Skin epidermis (tissue), 12 donors: ENCODE measurements around the gene STRA6.

ENCODE experiments used
- H3K27ac ChIP-seq, 21 experiments: fragments of 200-600 bp; sonication (generic) in 11 of 21; one replicate each; pipeline ENCODE4 v1.5.0; 2020; ENCODE audit warnings: mild to moderate bottlenecking in 3 of 21, inconsistent platforms in 2 of 21, moderate library complexity in 2 of 21
- H3K4me3 ChIP-seq, 7 experiments: fragments of 200-600 bp; sonication (generic) in 2 of 7; one replicate each; pipeline ENCODE4 v1.5.0; 2020; ENCODE audit warnings: inconsistent platforms in 2 of 7, mild to moderate bottlenecking in 2 of 7, moderate library complexity in 1 of 7

Gene STRA6

DNA sequence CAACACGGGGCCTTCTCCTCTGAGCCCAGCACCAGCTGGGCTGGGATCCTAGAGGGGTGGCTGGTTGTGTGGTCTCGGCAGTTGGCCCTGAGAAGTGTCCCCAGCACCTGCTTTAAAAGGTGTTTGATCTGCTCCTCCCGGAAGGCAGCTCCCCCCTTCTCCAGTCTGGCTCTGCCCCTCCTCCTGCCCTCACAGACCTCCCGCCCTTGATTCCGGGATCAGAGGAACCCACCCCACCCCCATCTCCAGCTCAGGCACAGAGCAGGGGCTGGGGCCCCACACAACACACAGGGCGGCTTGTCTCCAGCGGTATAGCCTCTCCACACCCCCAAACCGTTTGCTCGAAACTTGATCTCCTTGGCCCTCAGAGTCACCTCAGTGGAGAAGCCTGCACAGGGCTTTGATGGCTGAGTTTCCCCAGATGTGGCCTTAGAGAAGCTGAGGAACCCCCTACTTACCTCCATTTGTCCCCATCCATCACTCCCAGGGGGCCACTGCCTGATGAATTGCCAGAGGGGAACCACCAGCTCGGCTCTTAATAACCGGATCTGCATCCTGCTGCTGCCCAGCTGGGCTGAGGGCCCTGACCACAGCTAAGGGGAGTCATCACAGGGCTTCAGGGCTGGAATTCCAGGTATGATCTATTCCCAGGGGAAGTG is 6.4 kb upstream of the STRA6 start:
- H3K4me3 ChIP-seq: no peak overlapping the region
- H3K27ac ChIP-seq: no peak overlapping the region

- Histone ChIP-seq H3K4me3 (no peak overlapping the region), H3K27ac (no peak overlapping the region)
Observed at GRCh38 chr15:74208496-74208895, 5.9 kb upstream of the STRA6 start.

- Histone ChIP-seq H3K4me3 (no peak overlapping the region), H3K27ac (no peak overlapping the region)
Observed at GRCh38 chr15:74207652-74208440, 5.3 kb upstream of the STRA6 start.

GRCh38 chr15:74206801-74207281 is 4.3 kb upstream of the STRA6 start:
- no peak overlapping the region for H3K27ac ChIP-seq

GRCh38 chr15:74205582-74205947 is 3.0 kb upstream of the STRA6 start:
- no peak overlapping the region for H3K4me3 ChIP-seq

More at GRCh38 chr15:74206801-74207281, 4.3 kb upstream of the STRA6 start:
- no peak overlapping the region for H3K4me3 ChIP-seq

GRCh38 chr15:74203914-74204431 is 1.4 kb upstream of the STRA6 start:
- no peak overlapping the region for H3K27ac ChIP-seq

More at GRCh38 chr15:74205582-74205947, 3.0 kb upstream of the STRA6 start:
- H3K27ac ChIP-seq: no peak overlapping the region

DNA sequence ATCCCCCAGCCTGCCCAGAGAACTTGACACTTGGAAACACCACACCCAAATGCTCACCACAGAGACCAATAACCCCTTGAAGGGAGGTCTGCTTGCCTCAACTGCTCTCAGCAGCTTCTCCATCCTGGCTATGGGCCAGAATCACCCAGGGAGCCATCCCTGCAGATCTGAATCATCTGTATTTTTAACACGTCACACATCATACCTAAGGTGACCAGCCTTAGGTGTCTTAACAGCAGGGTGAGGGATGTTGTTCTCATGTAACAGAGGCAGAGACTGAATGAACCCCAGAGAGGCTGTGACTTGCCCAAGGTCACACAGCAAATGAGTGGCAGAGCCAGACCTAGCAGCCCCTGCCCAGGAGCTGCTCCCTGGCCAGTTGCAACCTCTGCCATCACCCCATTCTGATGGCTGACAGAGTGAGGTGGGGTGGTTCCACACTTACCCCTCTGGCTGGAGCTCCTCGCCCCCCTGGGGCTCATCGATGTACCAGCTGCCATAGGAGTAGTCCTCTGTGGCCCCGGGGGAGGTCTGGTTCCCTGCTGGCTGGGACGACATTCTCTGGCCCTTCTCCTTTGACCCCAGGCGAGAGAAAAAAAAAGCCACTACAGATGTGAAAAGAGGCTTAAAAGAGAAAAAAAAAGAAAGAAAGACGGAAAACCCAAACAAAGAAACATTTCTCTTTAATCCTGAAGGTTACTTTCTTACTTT is 722 bp downstream of the STRA6 start:
- Histone ChIP-seq H3K27ac (peak overlapping the region in 4 of 21 experiments; percentile 16 to 82 (median 48)), H3K4me3 (no peak overlapping the region)

More at GRCh38 chr15:74203914-74204431, 1.4 kb upstream of the STRA6 start:
- H3K4me3 ChIP-seq: no peak overlapping the region

DNA sequence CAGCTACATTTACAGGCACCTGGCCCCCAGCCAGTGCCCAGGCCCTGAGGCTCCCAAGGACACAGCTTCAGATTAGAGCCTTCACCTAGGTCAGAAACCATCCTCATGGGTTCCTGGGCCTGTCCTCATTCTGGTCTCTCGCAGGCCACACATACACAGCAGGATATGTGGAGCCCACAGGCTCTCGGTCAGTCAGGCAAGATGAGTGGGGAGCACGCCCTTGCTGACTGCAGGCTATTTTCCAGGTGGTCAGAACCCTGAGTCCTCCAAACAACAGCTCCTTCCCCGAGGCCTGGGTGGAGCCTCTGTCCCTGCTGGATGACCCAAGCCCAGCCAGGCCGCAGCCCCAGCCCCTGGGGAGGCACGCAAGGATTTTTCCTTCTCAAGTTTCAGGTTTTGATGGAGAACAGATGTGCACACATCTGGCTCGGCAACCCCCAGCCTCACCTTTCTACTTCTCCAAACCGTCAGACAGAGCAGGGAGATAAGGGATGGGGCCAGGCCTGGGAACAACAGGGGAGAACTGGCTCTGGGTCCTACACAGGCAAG is 1.6 kb downstream of the STRA6 start:
- Histone ChIP-seq H3K4me3 (no peak overlapping the region), H3K27ac (peak overlapping the region in 4 of 21 experiments; percentile 29 to 82 (median 43))

GRCh38 chr15:74200412-74200815 is 2.2 kb downstream of the STRA6 start:
- peak overlapping the region in 1 of 21 experiments; percentile 82 for H3K27ac ChIP-seq

DNA sequence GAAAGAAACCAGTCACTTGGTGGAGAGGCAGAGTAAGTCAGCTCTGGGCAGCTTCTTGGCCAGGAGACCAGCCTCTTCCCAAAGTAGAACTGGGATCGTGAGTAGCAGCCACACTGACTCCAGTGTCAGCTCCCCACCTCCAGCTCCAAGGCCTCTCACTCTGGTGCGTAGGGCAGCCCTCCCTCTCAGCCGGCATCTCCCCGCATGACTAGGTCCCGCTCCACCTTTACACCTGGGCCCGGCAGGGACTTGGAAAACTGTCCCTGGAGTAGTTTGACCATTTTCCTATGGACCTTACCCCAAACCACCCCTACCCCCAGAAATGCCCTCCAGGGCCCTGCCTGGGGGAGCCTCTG is 3.3 kb downstream of the STRA6 start:
- Histone ChIP-seq H3K4me3 (no peak overlapping the region), H3K27ac (peak overlapping the region in 1 of 21 experiments; percentile 82)

More at GRCh38 chr15:74200412-74200815, 2.2 kb downstream of the STRA6 start:
- H3K4me3 ChIP-seq: no peak overlapping the region

GRCh38 chr15:74197176-74197965 is 5.2 kb downstream of the STRA6 start:
- Histone ChIP-seq H3K4me3 (no peak overlapping the region), H3K27ac (peak overlapping the region in 3 of 21 experiments; percentile 14 to 57 (median 25))

- Histone ChIP-seq H3K4me3 (no peak overlapping the region), H3K27ac (peak overlapping the region in 2 of 21 experiments; percentile 14 to 57)
Observed at GRCh38 chr15:74196175-74196574, 6.4 kb downstream of the STRA6 start.

DNA sequence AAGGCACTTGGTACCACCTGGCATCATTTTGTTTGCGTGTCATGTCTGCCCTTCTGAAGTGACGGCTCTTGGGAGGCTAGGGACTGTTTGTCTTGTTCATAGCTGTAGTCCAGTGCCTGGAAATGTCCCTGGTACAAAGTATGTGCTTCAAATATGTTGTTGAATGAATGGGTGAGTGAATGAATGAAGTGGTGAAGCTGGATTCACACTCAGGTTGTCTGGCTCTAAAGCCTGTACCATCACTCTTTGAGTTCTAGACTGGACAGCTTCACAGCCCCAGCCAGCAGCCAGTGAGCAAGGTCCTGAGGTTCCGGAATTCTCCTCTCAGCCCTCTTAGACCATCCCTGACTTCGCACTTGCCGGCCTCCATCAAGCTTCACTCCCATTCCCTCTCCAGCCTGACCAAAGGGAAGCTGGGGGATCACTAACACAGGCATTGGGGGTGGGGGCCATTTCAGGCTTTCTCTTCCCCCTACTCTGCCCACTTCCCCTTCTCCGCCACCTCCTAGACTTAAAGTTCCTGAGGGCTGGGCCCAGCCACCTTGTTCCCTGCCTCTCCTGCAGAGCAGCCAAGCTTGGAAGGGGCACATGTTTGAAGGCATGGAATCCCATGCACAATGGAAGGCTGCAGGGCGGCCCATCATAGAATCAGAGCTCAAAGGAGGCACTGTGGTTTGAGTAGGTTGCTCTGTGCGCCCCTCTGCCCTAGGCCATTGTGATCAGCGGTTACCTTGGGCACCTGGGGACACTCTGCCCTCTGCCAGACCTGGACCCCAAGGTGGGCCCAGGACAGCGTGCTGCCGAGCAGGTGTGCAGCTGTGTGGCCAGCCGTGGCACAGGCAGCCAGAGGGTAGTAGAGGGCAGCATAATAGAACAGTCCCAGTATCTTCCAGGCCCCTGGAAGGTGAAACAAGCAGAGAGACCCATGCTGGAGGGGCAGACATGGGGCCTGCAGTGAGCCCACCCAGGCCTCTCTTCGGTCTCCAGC is 7.7 kb downstream of the STRA6 start:
- Histone ChIP-seq H3K4me3 (no peak overlapping the region), H3K27ac (peak overlapping the region in 1 of 21 experiments; percentile 78)

- Histone ChIP-seq H3K27ac (peak overlapping the region in 6 of 21 experiments; percentile 7 to 78 (median 46)), H3K4me3 (no peak overlapping the region)
Observed at GRCh38 chr15:74193905-74194304, 8.7 kb downstream of the STRA6 start.

- no peak overlapping the region for H3K4me3 ChIP-seq
- H3K27ac ChIP-seq: peak overlapping the region in 6 of 21 experiments; percentile 7 to 78 (median 46)
Observed at GRCh38 chr15:74193299-74193718, 9.3 kb downstream of the STRA6 start.

DNA sequence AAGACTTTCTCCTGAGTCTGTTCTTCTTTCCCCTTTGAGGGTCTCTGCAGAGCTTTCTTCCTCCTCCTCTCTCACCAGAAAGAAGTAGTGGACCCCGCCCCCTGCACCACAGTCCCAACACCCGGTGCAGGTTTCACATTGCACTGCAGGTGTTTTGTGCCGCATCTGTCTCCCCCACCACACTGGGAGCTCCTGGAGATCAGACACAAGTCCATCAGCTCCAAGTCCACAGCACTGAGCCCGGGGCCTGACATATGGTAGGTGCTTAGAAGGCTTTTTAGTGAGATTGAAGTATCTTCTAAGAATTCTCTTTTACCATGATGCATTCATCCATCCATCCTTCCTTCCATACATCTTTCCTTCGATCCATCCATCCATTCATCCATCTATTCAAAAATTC is 9.8 kb downstream of the STRA6 start:
- no peak overlapping the region for H3K4me3 ChIP-seq
- H3K27ac ChIP-seq: peak overlapping the region in 1 of 21 experiments; percentile 33

DNA sequence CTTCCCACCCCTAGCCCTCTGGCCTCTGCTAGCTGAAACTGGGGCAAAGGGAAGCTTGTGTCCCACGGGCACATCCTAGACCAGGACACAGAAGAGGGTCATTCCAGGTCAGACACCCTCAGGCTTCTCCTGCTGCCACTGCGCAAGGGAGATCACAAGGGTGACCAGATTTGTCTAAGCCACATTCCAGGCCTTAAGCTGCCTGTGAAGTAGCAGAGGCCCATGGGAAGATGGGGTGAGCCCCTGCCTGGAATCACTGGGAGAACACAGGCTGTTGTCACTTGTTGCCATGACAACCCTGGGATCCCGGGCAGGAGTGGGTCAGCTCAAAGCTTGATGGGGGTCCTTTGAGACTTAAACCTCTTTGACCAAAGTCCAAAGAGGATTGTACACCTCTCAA is 10.8 kb downstream of the STRA6 start:
- Histone ChIP-seq H3K27ac (no peak overlapping the region), H3K4me3 (no peak overlapping the region)

DNA sequence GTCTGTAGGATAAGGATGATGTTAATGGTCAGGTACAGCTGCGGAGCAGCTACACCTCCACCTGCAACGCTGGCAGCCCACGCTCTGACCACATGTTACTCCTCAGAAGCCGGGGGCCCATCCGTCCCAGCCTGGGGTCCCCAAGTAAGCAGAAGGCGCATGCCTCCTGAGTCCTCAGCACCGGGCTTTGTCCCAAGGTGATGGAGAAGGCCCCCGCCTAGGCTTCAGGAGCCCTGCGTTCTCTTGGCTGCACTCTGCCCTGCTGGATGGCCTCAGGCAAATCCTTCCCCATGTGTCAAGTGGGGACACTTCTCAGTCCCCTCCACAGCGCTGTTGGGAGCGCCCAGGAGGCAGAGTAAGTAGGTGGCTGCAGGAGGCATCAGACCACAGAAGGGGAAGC is 14.4 kb downstream of the STRA6 start:
- Histone ChIP-seq H3K27ac (no peak overlapping the region), H3K4me3 (no peak overlapping the region)
